Activated naive CD8-positive, alpha-beta T cell treated with anti-CD3 and anti-CD28 coated beads, Interleukin-2, amount 50 U/mL, for 16 hours (primary cell): Measurements from ENCODE around the gene RAD17.

ENCODE experiments used
- DNase-seq: peaks from one replicate; pipeline ENCODE4 v3.0.0-alpha.2; 2020; ENCODE audit warnings: low read depth, low spot score

The RAD17 gene

GRCh38 chr5:69462170-69462569 is 92.6 kb downstream of the RAD17 start:
- no peak for DNase-seq
